Measurements from ENCODE around the gene PRPF19. TPM values are rescaled to one million over a fixed set of nuclear protein-coding genes. Genes with fewer than 3 reads are reported as not detected.

PRPF19 gene
- total RNA-seq, 6 donors from 2014 or later, result 10.5 to 72.8 (median 55.1) TPM

DNA sequence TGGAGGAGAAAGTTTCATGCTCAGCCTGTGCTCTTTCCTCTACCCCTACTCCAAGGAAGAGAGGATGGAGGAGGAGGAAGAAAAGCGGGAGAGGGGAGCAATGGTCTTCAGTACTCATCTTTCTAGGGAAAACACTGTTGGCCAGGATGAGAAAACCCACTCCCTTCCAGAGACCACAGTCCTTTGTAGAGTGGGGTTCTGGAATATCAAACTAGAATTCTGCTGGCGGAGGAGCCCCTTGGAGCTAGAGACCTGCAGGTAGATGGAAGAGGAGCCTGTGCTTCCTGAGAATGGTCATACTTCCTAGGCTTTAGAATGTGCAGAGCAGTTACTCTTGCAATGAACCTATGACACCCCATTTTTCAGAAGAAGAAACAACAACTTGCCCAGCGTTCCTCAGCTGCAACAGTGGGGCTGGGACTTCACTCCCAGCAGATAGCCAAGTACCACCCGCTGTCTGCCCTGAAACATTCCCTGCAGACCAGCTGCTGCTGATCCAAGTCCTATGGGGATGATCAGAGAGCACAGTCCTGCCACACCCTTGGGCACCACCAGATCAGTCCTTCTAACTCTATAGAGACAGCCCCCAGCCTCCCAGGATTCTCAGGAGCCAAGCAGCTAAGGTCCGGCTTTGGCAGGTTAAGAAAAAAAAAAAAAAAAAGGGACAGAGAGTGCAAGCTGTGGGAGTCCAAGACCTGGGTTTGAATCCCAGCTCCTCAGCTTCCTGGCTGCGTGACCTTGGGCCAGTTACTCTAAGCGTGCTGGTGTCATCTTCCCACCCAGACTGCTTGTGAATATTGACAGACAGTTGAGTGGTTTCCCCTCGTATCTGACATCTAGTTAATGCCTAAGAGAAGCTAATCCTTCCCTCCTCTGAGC lies 51.3 kb downstream of the PRPF19 start:
- ATAC-seq (ENCODE audit: low FRiP score in 2 of 2) (no peak), DNase-seq (no peak)
- Histone ChIP-seq H3K4me3 (no peak overlapping the region), H3K27me3 (no peaks in the 10 kb centered on the region), H3K27ac (no peak overlapping the region), H3K9me3 (no peaks in the 10 kb centered on the region), H3K36me3 (peaks cover 0 to 31% (median 17%) of the 10 kb centered on the region in 4 donors), H3K4me1 (no peaks in the 10 kb centered on the region)
- 58 to 61% methylated on average over 7 to 8 of the region's 8 CpGs for WGBS, 2 donors
- TF ChIP-seq POLR2AphosphoS5 (IDR thresholded peaks at IDR 0.05) (no peak), POLR2A (IDR thresholded peaks at IDR 0.05) (no peak), EP300 (IDR thresholded peaks at IDR 0.05) (no peak)
- TF ChIP-seq, protein P1, sequence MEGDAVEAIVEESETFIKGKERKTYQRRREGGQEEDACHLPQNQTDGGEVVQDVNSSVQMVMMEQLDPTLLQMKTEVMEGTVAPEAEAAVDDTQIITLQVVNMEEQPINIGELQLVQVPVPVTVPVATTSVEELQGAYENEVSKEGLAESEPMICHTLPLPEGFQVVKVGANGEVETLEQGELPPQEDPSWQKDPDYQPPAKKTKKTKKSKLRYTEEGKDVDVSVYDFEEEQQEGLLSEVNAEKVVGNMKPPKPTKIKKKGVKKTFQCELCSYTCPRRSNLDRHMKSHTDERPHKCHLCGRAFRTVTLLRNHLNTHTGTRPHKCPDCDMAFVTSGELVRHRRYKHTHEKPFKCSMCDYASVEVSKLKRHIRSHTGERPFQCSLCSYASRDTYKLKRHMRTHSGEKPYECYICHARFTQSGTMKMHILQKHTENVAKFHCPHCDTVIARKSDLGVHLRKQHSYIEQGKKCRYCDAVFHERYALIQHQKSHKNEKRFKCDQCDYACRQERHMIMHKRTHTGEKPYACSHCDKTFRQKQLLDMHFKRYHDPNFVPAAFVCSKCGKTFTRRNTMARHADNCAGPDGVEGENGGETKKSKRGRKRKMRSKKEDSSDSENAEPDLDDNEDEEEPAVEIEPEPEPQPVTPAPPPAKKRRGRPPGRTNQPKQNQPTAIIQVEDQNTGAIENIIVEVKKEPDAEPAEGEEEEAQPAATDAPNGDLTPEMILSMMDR (IDR thresholded peaks at IDR 0.05), result no peak

DNA sequence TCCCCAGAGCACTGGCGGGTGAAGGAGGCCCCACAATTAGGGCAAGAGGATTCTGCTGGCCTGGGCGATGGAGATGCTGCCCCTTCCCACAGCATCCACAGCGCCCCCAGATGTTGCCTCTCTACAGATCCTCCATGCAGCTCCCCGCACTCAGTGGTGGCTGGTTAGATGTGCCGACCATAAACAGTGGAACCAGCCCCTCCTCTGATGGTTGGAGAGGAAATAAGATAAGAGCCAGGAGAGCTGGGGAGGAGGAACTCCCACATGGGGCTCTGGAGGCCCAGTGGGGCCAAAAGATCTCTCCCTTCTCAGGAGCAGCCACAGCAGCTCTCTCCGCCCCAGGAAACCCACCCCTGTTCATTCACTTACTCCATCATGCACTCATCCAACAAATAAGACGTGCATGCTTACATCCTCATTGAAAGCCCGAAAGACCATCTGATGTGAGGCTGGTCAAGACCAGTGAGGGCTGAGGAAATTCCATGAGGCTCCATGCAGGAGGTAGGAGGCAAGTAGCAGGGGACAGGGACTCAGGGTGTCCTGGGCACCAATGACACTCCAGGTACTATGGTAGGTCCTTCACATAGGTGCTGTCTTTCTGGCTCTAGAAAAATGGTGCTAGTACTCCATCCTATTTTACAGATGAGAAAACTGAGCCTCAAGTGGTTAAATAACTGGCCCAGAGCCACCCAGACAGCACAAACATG lies 52.1 kb downstream of the PRPF19 start:
- ATAC-seq (ENCODE audit: low FRiP score in 2 of 2) (no peak), DNase-seq (no peak)
- H3K27me3 ChIP-seq, result no peaks in the 10 kb centered on the region
- peaks cover 0 to 39% (median 24%) of the 10 kb centered on the region in 4 donors for H3K36me3 ChIP-seq
- no peak overlapping the region for H3K4me3 ChIP-seq
- no peak overlapping the region for H3K27ac ChIP-seq
- 70 to 76% methylated on average over 3 to 8 of the region's 8 CpGs for WGBS, 2 donors
- H3K4me1 ChIP-seq, result no peaks in the 10 kb centered on the region
- no peaks in the 10 kb centered on the region for H3K9me3 ChIP-seq
- TF ChIP-seq, protein P1 (IDR thresholded peaks at IDR 0.05), result no peak
- TF ChIP-seq POLR2AphosphoS5 (IDR thresholded peaks at IDR 0.05) (no peak), EP300 (IDR thresholded peaks at IDR 0.05) (no peak), POLR2A (IDR thresholded peaks at IDR 0.05) (no peak)

GRCh38 chr11:60852982-60853950 lies 53.1 kb downstream of the PRPF19 start:
- H3K36me3 ChIP-seq, result peaks cover 0 to 49% (median 34%) of the 10 kb centered on the region in 4 donors

More at GRCh38 chr11:60852982-60853950, 53.1 kb downstream of the PRPF19 start:
- Histone ChIP-seq H3K4me1 (no peaks in the 10 kb centered on the region), H3K27me3 (no peaks in the 10 kb centered on the region), H3K9me3 (no peaks in the 10 kb centered on the region), H3K4me3 (no peak overlapping the region), H3K27ac (no peak overlapping the region)
- peak in 1 of 2 donors; percentile 80 for DNase-seq
- TF ChIP-seq EP300 (IDR thresholded peaks at IDR 0.05) (no peak), POLR2A (IDR thresholded peaks at IDR 0.05) (no peak), POLR2AphosphoS5 (IDR thresholded peaks at IDR 0.05) (no peak)
- TF ChIP-seq, protein P1 (IDR thresholded peaks at IDR 0.05), result no peak
- WGBS, 2 donors, result 92% methylated on average over 38 to 68 of the region's 68 CpGs
- ATAC-seq (ENCODE audit: low FRiP score in 2 of 2), result no peak
